GM23248 (cell line): ENCODE results near the gene RAB2B. TPM values are rescaled to one million over a fixed set of nuclear protein-coding genes. Genes with fewer than 3 reads are reported as not detected.
"Not testable (repeated sequence)": the region's sequence is repeated elsewhere in the genome, so short reads cannot be mapped to it uniquely, and the experiment has no call there.

ENCODE experiments used
- DNase-seq: peaks from one replicate; pipeline ENCODE4 v3.0.0-alpha.2; 2015
- H2AFZ ChIP-seq: fragments of 200-600 bp; sonication (generic); 2 replicates; pipeline ENCODE4 v1.6.1; 2016; ENCODE audit warnings: antibody characterized with exemption
- H3F3A ChIP-seq: fragments of 200-600 bp; sonication (generic); 2 replicates; pipeline ENCODE4 v1.6.1; 2016; ENCODE audit warnings: mild to moderate bottlenecking, antibody characterized with exemption, mixed run types; ENCODE audit not compliant: insufficient read depth
- H3K27ac ChIP-seq: fragments of 200-600 bp; sonication (generic); 2 replicates; pipeline ENCODE4 v1.5.1; 2016; ENCODE audit warnings: mild to moderate bottlenecking
- H3K27me3 ChIP-seq: fragments of 200-600 bp; sonication (generic); replicated peaks from 2 replicates; pipeline ENCODE4 v1.6.1; 2016; ENCODE audit warnings: mild to moderate bottlenecking; ENCODE audit not compliant: insufficient read depth
- H3K36me3 ChIP-seq: fragments of 200-600 bp; sonication (generic); 2 replicates; pipeline ENCODE4 v1.6.1; 2016; ENCODE audit warnings: low read depth, mild to moderate bottlenecking
- H3K4me1 ChIP-seq: fragments of 200-600 bp; sonication (generic); 2 replicates; pipeline ENCODE4 v1.6.1; 2016; ENCODE audit warnings: mild to moderate bottlenecking; ENCODE audit not compliant: insufficient read depth
- H3K4me2 ChIP-seq: fragments of 200-600 bp; sonication (generic); one replicate; pipeline ENCODE4 v1.6.1; 2016; ENCODE audit warnings: mild to moderate bottlenecking; ENCODE audit not compliant: unreplicated experiment
- H3K4me3 ChIP-seq: fragments of 200-600 bp; sonication (generic); 2 replicates; pipeline ENCODE4 v1.5.1; 2016; ENCODE audit warnings: mild to moderate bottlenecking
- H3K79me2 ChIP-seq: fragments of 200-600 bp; sonication (generic); 2 replicates; pipeline ENCODE4 v1.6.1; 2016; ENCODE audit warnings: mild to moderate bottlenecking; ENCODE audit not compliant: insufficient read depth
- H3K9ac ChIP-seq: fragments of 200-600 bp; sonication (generic); 2 replicates; pipeline ENCODE4 v1.6.1; 2016; ENCODE audit warnings: mild to moderate bottlenecking
- H3K9me2 ChIP-seq: fragments of 200-600 bp; sonication (generic); 2 replicates; pipeline ENCODE4 v1.6.1; 2016; ENCODE audit warnings: mixed run types, mild to moderate bottlenecking, moderate library complexity; ENCODE audit not compliant: insufficient read depth
- H3K9me3 ChIP-seq: fragments of 200-600 bp; sonication (generic); one replicate; pipeline ENCODE4 v1.6.1; 2017; ENCODE audit warnings: low read depth
- H4K20me1 ChIP-seq: fragments of 200-600 bp; sonication (generic); 2 replicates; pipeline ENCODE4 v1.6.0; 2016; ENCODE audit not compliant: insufficient read depth
- EZH2 ChIP-seq: fragments of 200-600 bp; sonication (generic); IDR thresholded peaks from 2 replicates; pipeline ENCODE4 v1.6.1; 2018; ENCODE audit warnings: antibody characterized with exemption, mild to moderate bottlenecking; ENCODE audit not compliant: insufficient read depth, poor library complexity, severe bottlenecking
- EZH2phosphoT487 ChIP-seq: fragments of 200-600 bp; sonication (generic); IDR thresholded peaks from 2 replicates; pipeline ENCODE4 v1.6.1; 2018; ENCODE audit warnings: antibody characterized with exemption, moderate library complexity, mild to moderate bottlenecking, low read depth; ENCODE audit not compliant: insufficient read depth
- WGBS, 2 experiments: methylation state at CpG; one replicate each; pipeline ENCODE4 v1.1.6; 2015 to 2017; ENCODE audit warnings: low lambda C conversion rate in 2 of 2, low coverage in 1 of 2; ENCODE audit errors: missing lambda C conversion rate in 2 of 2; 5-methylcytosine and 5-hydroxymethylcytosine counted together
- in situ Hi-C: fragments of 300-500 bp; cut with MboI; formaldehyde crosslinking; loops from 2 replicates; pipeline ENCODE4 v1.15.0; 2020
- polyA plus RNA-seq: library from polyadenylated mRNA; unstranded; fragments of >200 nt; fragmentation: Nextera tagmentation; extraction: Ambion mirVana; gene quantifications from 2 replicates; pipeline ENCODE4 v1.2.1, GENCODE V29; 2016
- total RNA-seq: library from RNA; depleted of rRNA; stranded (reverse); fragments of >200 nt; shearing (Covaris generic); gene quantifications from 2 replicates; pipeline ENCODE4 v1.2.3, GENCODE V29; 2014

The RAB2B gene
- total and polyA plus RNA-seq, 2 experiments from 2014 or later, result 14.7 to 31.6 TPM

DNA sequence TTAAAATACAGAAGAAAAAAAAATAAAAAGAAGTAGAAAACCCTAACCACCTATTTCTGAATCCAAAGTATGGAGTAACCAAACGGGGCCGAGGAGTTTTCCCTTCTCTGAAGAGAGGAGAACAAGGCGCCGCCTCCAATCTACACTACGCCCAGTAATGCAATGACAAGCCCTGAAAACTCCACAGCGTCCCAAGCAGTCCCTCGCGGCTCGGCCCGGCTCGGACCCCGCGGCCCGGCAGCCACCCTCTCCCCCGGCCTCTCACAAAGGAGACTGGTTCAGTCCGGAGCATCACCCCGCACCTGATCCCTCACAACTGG, 21.2 kb downstream of the RAB2B start:
- peak overlapping the region; percentile 89 for H2AFZ ChIP-seq
- 0 to 1% methylated on average over 17 of the region's 17 CpGs for WGBS, 2 experiments
- H3K27ac ChIP-seq, result peak overlapping the region; percentile 97
- peaks cover 52% of the 10 kb centered on the region for H3K79me2 ChIP-seq
- in situ Hi-C loops, result no loop called here
- H3K9ac ChIP-seq, result peak overlapping the region; percentile 95
- no peaks in the 10 kb centered on the region for H3K9me2 ChIP-seq
- DNase-seq, result peak; percentile 81
- TF ChIP-seq EZH2 (no peak), EZH2phosphoT487 (no peak)
- peak overlapping the region; percentile 93 for H3K4me3 ChIP-seq
- H3K4me1 ChIP-seq, result peaks cover 10% of the 10 kb centered on the region
- H4K20me1 ChIP-seq, result no peaks in the 10 kb centered on the region
- peak overlapping the region; percentile 96 for H3K4me2 ChIP-seq
- no peaks in the 10 kb centered on the region for H3K9me3 ChIP-seq
- H3K27me3 ChIP-seq, result no peaks in the 10 kb centered on the region
- peaks cover 19% of the 10 kb centered on the region; the same call in 1 of the 2 replicates for H3F3A ChIP-seq
- peaks cover 8% of the 10 kb centered on the region; the same call in 1 of the 2 replicates for H3K36me3 ChIP-seq

GRCh38 chr14:21454843-21455544, 21.8 kb downstream of the RAB2B start:
- H3K9ac ChIP-seq, result peak overlapping the region; percentile 95
- H2AFZ ChIP-seq, result peak overlapping the region; percentile 89
- peak overlapping the region; percentile 96 for H3K4me2 ChIP-seq
- TF ChIP-seq EZH2phosphoT487, result no peak
- TF ChIP-seq EZH2, result no peak
- H4K20me1 ChIP-seq, result no peaks in the 10 kb centered on the region; the same call in 1 of the 2 replicates
- in situ Hi-C loops, result no loop called here
- H3K27me3 ChIP-seq, result no peaks in the 10 kb centered on the region
- no peaks in the 10 kb centered on the region for H3K9me2 ChIP-seq
- peaks cover 25% of the 10 kb centered on the region; the same call in 1 of the 2 replicates for H3F3A ChIP-seq
- no peaks in the 10 kb centered on the region for H3K9me3 ChIP-seq
- peaks cover 58% of the 10 kb centered on the region for H3K79me2 ChIP-seq
- H3K27ac ChIP-seq, result peak overlapping the region; percentile 97
- peaks cover 6% of the 10 kb centered on the region; the same call in 1 of the 2 replicates for H3K36me3 ChIP-seq
- peak overlapping the region; percentile 93 for H3K4me3 ChIP-seq
- peaks cover 16% of the 10 kb centered on the region for H3K4me1 ChIP-seq
- DNase-seq, result peak; percentile 45
- WGBS, 2 experiments, result 30 to 32% methylated on average over 15 of the region's 15 CpGs

- 97 to 100% methylated on average over 1 of the region's 1 CpG for WGBS, 2 experiments
- Histone ChIP-seq H4K20me1 (no peaks in the 10 kb centered on the region; the same call in 1 of the 2 replicates), H3K4me2 (no peak overlapping the region)
Observed at GRCh38 chr14:21449899-21450216, 26.9 kb downstream of the RAB2B start.

GRCh38 chr14:21442657-21443056, 34.1 kb downstream of the RAB2B start:
- H3K4me1 ChIP-seq, H3K4me2 ChIP-seq, DNase-seq, H3K9me3 ChIP-seq, H4K20me1 ChIP-seq, H3K9ac ChIP-seq, in situ Hi-C loops, H3K4me3 ChIP-seq, H2AFZ ChIP-seq, H3K27me3 ChIP-seq, H3K27ac ChIP-seq, H3K36me3 ChIP-seq, H3K9me2 ChIP-seq: not testable (repeated sequence)
- peaks cover 100% of the 10 kb centered on the region for H3K79me2 ChIP-seq
- H3F3A ChIP-seq, result peaks cover 13% of the 10 kb centered on the region
- WGBS, 2 experiments, result 71% methylated on average over 1 of the region's 1 CpG; no CpG with 5 or more reads in 1 of the 2 experiments

More at GRCh38 chr14:21449899-21450216, 26.9 kb downstream of the RAB2B start:
- in situ Hi-C loops, result no loop called here
- Histone ChIP-seq H3K79me2 (peaks cover 100% of the 10 kb centered on the region), H3K27ac (no peak overlapping the region), H3F3A (peaks cover 13% of the 10 kb centered on the region; the same call in 1 of the 2 replicates), H3K9me3 (no peaks in the 10 kb centered on the region), H3K4me3 (no peak overlapping the region), H3K9ac (no peak overlapping the region), H3K36me3 (no peaks in the 10 kb centered on the region), H3K9me2 (no peaks in the 10 kb centered on the region), H3K27me3 (no peaks in the 10 kb centered on the region), H3K4me1 (peaks cover 14% of the 10 kb centered on the region), H2AFZ (no peak overlapping the region)
- DNase-seq, result no peak
- no peak for TF ChIP-seq EZH2
- TF ChIP-seq EZH2phosphoT487, result no peak

- H3K27me3 ChIP-seq, result no peaks in the 10 kb centered on the region
- H3K4me3 ChIP-seq, result no peak overlapping the region
- H2AFZ ChIP-seq, result no peak overlapping the region
- H3K79me2 ChIP-seq, result peaks cover 98% of the 10 kb centered on the region
- no peaks in the 10 kb centered on the region for H3K9me2 ChIP-seq
- H3F3A ChIP-seq, result peaks cover 16% of the 10 kb centered on the region
- H3K36me3 ChIP-seq, result no peaks in the 10 kb centered on the region
- no peak overlapping the region for H3K4me2 ChIP-seq
- no peaks in the 10 kb centered on the region for H4K20me1 ChIP-seq
- H3K9ac ChIP-seq, result no peak overlapping the region
- in situ Hi-C loops, result no loop called here
- H3K27ac ChIP-seq, result no peak overlapping the region
- no peak for DNase-seq
- peaks cover 10% of the 10 kb centered on the region for H3K4me1 ChIP-seq
- no peaks in the 10 kb centered on the region for H3K9me3 ChIP-seq
- no peak for TF ChIP-seq EZH2phosphoT487
- no peak for TF ChIP-seq EZH2
Observed at GRCh38 chr14:21440859-21441258, 35.9 kb downstream of the RAB2B start.
